Stimulated activated CD8-positive, alpha-beta memory T cell treated with anti-CD3 and anti-CD28 coated beads, Interleukin-7, amount 100 ng/mL, for 4 hours (primary cell): Measurements from ENCODE around the gene ALKBH7.
"Not testable (repeated sequence)": the region's sequence is repeated elsewhere in the genome, so short reads cannot be mapped to it uniquely, and the experiment has no call there.

ENCODE experiments used
- DNase-seq, 2 donors: peaks; one replicate each; pipeline ENCODE4 v3.0.0-alpha.2; 2020; ENCODE audit warnings: low read depth in 2 of 2

ALKBH7 gene

GRCh38 chr19:6400062-6400944 is 27.7 kb downstream of the ALKBH7 start:
- DNase-seq = not testable (repeated sequence)

- DNase-seq = no peak
Observed at GRCh38 chr19:6402058-6402457, 29.5 kb downstream of the ALKBH7 start.

GRCh38 chr19:6402837-6403608 is 30.4 kb downstream of the ALKBH7 start:
- no peak for DNase-seq

- no peak for DNase-seq
Observed at GRCh38 chr19:6406401-6406800, 33.8 kb downstream of the ALKBH7 start.

- no peak for DNase-seq
Observed at GRCh38 chr19:6409346-6409745, 36.8 kb downstream of the ALKBH7 start.

- no peak for DNase-seq
Observed at GRCh38 chr19:6412061-6412446, 39.5 kb downstream of the ALKBH7 start.

- DNase-seq = no peak
Observed at GRCh38 chr19:6412447-6413091, 40.0 kb downstream of the ALKBH7 start.

GRCh38 chr19:6413291-6413690 is 40.7 kb downstream of the ALKBH7 start:
- no peak for DNase-seq

GRCh38 chr19:6413721-6414643 is 41.4 kb downstream of the ALKBH7 start:
- no peak for DNase-seq

GRCh38 chr19:6414793-6415590 is 42.4 kb downstream of the ALKBH7 start:
- DNase-seq = no peak

GRCh38 chr19:6415591-6416190 is 43.1 kb downstream of the ALKBH7 start:
- no peak for DNase-seq

- DNase-seq = no peak
Observed at GRCh38 chr19:6416658-6417405, 44.2 kb downstream of the ALKBH7 start.

- DNase-seq = no peak
Observed at GRCh38 chr19:6417713-6418561, 45.3 kb downstream of the ALKBH7 start.

- no peak for DNase-seq
Observed at GRCh38 chr19:6418562-6418932, 46.0 kb downstream of the ALKBH7 start.

GRCh38 chr19:6421075-6422014 is 48.8 kb downstream of the ALKBH7 start:
- DNase-seq = no peak

GRCh38 chr19:6423499-6424194 is 51.1 kb downstream of the ALKBH7 start:
- no peak for DNase-seq
